Esophagus muscularis mucosa (tissue), 4 donors: ENCODE data around the gene WDR35. TPM values are rescaled to one million over a fixed set of nuclear protein-coding genes. Genes with fewer than 3 reads are reported as not detected.

Experiments used
- DNase-seq: peaks from one replicate; pipeline ENCODE4 v3.0.0-alpha.2; 2017; ENCODE audit errors: extremely low spot score
- H3K27ac ChIP-seq, 4 donors: fragments of 200-600 bp; sonication (generic); replicated peaks in 1 of 4; 1 replicate in 3 of 4; 2 replicates in 1 of 4; pipeline ENCODE4 v1.5.1; 2016 to 2019; ENCODE audit warnings: mild to moderate bottlenecking in 1 of 4
- H3K27me3 ChIP-seq, 4 donors: fragments of 200-600 bp; sonication (generic); one replicate each; pipeline versions ENCODE4 v1.5.1 to v1.6.0; 2016 to 2019
- H3K36me3 ChIP-seq, 4 donors: fragments of 200-600 bp; sonication (generic); one replicate each; pipeline ENCODE4 v1.5.1; 2016 to 2019
- H3K4me1 ChIP-seq, 4 donors: fragments of 200-600 bp; sonication (generic); one replicate each; pipeline ENCODE4 v1.5.1; 2016 to 2019
- H3K4me3 ChIP-seq, 4 donors: fragments of 200-600 bp; sonication (generic); 1 replicate in 2 of 4; 2 replicates in 2 of 4; pipeline ENCODE4 v1.5.1; 2016 to 2019; ENCODE audit warnings: mild to moderate bottlenecking in 4 of 4, moderate library complexity in 1 of 4
- H3K9me3 ChIP-seq, 4 donors: fragments of 200-600 bp; sonication (generic); 1 replicate in 3 of 4; 2 replicates in 1 of 4; pipeline ENCODE4 v1.5.1; 2016 to 2019
- CTCF ChIP-seq, 3 experiments: fragments of 200-600 bp in 2 of 3; fragments of 450-650 bp in 1 of 3; sonication (generic) in 2 of 3; IDR thresholded peaks; one replicate each; pipeline ENCODE4 v1.5.1; 2017 to 2019; ENCODE audit warnings: antibody characterized with exemption in 3 of 3, mild to moderate bottlenecking in 2 of 3, moderate library complexity in 1 of 3
- EP300 ChIP-seq: sonication (generic); formaldehyde crosslinking; IDR thresholded peaks from one replicate; pipeline ENCODE4 v1.6.1; 2017; ENCODE audit warnings: antibody characterized with exemption
- POLR2A ChIP-seq: fragments of 450-650 bp; IDR thresholded peaks from one replicate; pipeline ENCODE4 v1.6.1; 2017; ENCODE audit warnings: antibody characterized with exemption, moderate library complexity, mild to moderate bottlenecking, low read depth
- POLR2AphosphoS5 ChIP-seq, 2 donors: sonication (generic); formaldehyde crosslinking; IDR thresholded peaks; one replicate each; pipeline ENCODE4 v1.6.1; 2017; ENCODE audit warnings: antibody characterized with exemption in 2 of 2
- WGBS: methylation state at CpG from one replicate; pipeline ENCODE4 v1.1.5; 2018; 5-methylcytosine and 5-hydroxymethylcytosine counted together
- intact Hi-C: fragments of 100-400 bp; cut with DNase I; formaldehyde crosslinking; loops from one replicate; pipeline ENCODE4 v1.15.1; 2023
- total RNA-seq, 4 donors: library from RNA; depleted of rRNA; stranded (reverse); fragments of >200 nt; gene quantifications; one replicate each; pipeline versions ENCODE4 v1.1.0 to v1.2.1, GENCODE V29; 2016

The WDR35 gene
- 10 to 100 TPM in 3 of 4 donors, 1 to 10 TPM in 1; 9.4 to 15.0 (median 12.3) TPM for total RNA-seq

DNA sequence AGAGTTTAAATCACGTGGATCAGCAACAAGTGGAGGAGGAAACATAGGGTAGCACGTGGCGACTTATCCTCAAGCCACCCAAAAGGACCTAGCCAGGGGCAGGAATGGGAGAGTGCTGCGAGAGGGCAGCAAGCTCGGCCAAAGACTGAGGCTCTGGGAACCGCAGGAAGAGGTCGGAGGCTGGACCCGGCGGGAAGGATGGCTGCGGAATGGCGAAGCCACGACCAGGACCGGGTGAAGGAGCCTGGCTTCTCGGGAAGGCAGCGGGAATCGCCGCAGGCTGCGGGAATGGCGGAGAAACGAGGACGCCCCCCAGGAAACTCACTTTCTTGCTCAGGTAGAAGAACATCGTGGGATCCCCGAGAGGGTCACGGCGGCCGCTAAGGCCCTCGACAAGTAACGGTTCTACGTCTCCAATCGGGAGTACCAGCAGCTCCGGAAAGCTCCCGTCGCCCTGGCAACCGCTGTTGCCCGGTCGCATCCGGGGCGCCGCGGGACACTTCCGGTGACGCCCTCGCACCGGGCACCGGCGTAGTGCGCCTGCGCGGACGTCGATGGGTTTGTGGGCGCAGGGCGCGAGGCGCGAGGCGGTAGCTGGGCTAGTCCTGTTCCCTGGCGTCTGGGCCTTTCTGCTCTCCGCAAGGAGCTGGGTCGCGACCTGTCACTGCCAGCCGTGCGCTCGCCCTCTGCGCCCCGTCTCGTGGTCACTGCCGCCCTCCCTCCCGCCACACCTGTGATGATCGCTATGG, at the start of gene WDR35:
Gene WDR35 (minus strand): TSS at position 439 of the 749 bp plus-strand sequence. CDS start 90 bp downstream, at position 349.
- no peaks in the 10 kb centered on the region for H3K9me3 ChIP-seq
- peak within 1 kb of the TSS; percentile 67 to 84 (median 82) for H3K4me3 ChIP-seq
- intact Hi-C loops, result no loop called here
- peaks cover 15 to 22% (median 20%) of the 10 kb centered on the region in 4 donors for H3K4me1 ChIP-seq
- peaks cover 0 to 5% (median 0%) of the 10 kb centered on the region in 4 donors for H3K36me3 ChIP-seq
- H3K27me3 ChIP-seq, result no peaks in the 10 kb centered on the region
- peak within 1 kb of the TSS; percentile 66 to 84 (median 74) for H3K27ac ChIP-seq
- WGBS, result under 1% methylated on average over 39 of the region's 70 CpGs
- TF ChIP-seq POLR2AphosphoS5 (IDR thresholded peaks at IDR 0.05), result peak; percentile 89 to 91
- TF ChIP-seq CTCF (IDR thresholded peaks at IDR 0.05), result peak in 1 of 3 experiments; percentile 18
- no peak for TF ChIP-seq EP300
- TF ChIP-seq POLR2A, result no peak
- DNase-seq, result no peak

DNA sequence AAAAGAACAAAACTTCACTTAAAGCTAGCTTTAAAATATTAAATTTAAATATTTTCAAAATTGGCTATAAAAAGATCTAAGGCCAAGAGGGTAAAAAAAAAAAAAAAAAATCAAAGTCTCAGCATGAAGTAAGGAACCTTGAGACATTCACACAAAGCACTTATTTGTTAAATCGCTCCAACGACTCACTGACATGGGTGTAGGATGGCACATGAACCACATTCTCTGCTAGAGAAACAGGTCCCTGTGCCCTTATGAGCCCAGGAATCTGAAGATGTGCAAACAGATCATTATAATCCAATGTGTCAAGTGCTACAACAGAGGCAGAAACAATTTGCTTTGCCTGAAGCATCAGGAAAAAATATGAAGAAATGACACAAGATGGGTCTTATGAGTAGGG, 47.8 kb upstream of the WDR35 start:
- peaks cover 40 to 58% (median 50%) of the 10 kb centered on the region in 4 donors for H3K4me1 ChIP-seq
- intact Hi-C loops, result no loop called here
- H3K9me3 ChIP-seq, result no peaks in the 10 kb centered on the region
- H3K4me3 ChIP-seq, result no peak overlapping the region
- no peaks in the 10 kb centered on the region for H3K27me3 ChIP-seq
- TF ChIP-seq POLR2A (no peak), CTCF (IDR thresholded peaks at IDR 0.05) (no peak), POLR2AphosphoS5 (IDR thresholded peaks at IDR 0.05) (no peak), EP300 (no peak)
- H3K36me3 ChIP-seq, result peaks cover 50 to 80% (median 73%) of the 10 kb centered on the region in 4 donors
- DNase-seq, result no peak
- 70% methylated on average over 2 of the region's 2 CpGs for WGBS
- H3K27ac ChIP-seq, result no peak overlapping the region

DNA sequence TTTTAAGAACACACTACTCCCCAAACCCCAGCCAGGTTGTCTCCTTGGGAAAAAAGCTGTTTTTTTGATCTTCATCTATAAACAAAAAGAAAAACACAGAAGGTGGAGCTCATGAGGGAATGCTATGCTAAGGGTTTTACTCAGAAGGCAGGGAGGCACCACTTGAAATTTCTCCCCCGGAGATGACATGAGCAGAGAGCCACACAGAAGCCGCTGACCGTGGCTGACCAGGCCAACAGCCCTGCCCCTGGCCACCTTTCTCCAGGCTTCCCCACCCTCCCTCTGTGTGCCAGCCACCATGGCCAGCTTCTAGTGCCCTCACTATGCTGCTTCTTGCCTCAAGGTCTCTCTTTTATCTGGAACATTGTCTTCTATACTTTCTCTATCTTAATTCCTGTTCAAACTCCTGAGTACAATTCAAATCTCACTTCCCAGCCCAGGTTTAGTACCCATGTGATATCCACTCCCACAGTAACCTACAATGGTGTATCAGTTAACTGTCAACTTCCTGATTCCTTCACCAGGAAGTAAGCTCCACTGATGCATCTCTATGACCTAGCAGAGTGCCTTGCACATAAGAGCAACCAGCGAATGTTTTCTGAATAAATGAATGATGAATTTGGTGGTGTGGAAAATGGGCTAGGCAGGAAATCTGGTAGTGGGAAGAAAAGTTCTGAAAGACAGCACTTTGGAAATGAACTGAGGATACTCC, 46.2 kb upstream of the WDR35 start:
- TF ChIP-seq CTCF (IDR thresholded peaks at IDR 0.05) (no peak), POLR2A (no peak)
- H3K36me3 ChIP-seq, result peaks cover 59 to 96% (median 88%) of the 10 kb centered on the region in 4 donors
- H3K27me3 ChIP-seq, result no peaks in the 10 kb centered on the region
- intact Hi-C loops, result no loop called here
- DNase-seq, result no peak
- H3K9me3 ChIP-seq, result no peaks in the 10 kb centered on the region
- peaks cover 25 to 43% (median 35%) of the 10 kb centered on the region in 4 donors for H3K4me1 ChIP-seq
- peak overlapping the region in 1 of 4 donors; percentile 30 for H3K27ac ChIP-seq
- 74% methylated on average over 4 of the region's 4 CpGs for WGBS
- no peak overlapping the region for H3K4me3 ChIP-seq

DNA sequence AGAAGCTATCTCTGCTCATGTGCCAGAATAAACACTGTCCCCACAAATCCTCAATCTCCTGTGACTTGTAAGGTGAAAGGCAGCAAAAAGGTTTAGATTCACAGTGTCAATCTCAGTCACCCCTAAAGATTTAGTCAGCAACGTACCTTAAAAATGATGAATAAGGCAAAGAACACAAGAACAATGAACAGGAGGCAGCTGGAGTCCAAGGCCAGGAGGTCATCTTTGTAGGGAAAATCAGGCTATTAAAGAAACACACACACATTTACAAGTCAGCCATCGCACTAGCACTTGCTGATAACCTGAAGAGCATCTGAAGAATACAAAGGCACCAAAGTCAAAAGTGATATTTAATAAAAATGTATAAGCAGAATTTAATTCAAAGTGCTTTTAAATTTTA, 44.9 kb upstream of the WDR35 start:
- intact Hi-C loops, result no loop called here
- Histone ChIP-seq H3K4me3 (no peak overlapping the region), H3K36me3 (peaks cover 55 to 99% (median 92%) of the 10 kb centered on the region in 4 donors), H3K9me3 (peaks cover 0 to under 1% (median 0%) of the 10 kb centered on the region in 4 donors), H3K27me3 (no peaks in the 10 kb centered on the region), H3K4me1 (peaks cover 20 to 43% (median 32%) of the 10 kb centered on the region in 4 donors), H3K27ac (no peak overlapping the region)
- 61% methylated on average over 2 of the region's 2 CpGs for WGBS
- TF ChIP-seq POLR2AphosphoS5 (IDR thresholded peaks at IDR 0.05) (no peak), EP300 (no peak), CTCF (IDR thresholded peaks at IDR 0.05) (no peak), POLR2A (no peak)
- DNase-seq, result no peak
